ENCODE results near the gene EIF3CL. TPM values are rescaled to one million over a fixed set of nuclear protein-coding genes. Genes with fewer than 3 reads are reported as not detected.
"Not testable (repeated sequence)": the region's sequence is repeated elsewhere in the genome, so short reads cannot be mapped to it uniquely, and the experiment has no call there.

Gene EIF3CL
- total and polyA plus RNA-seq, 2 donors: 23.0 to 89.4 TPM

DNA sequence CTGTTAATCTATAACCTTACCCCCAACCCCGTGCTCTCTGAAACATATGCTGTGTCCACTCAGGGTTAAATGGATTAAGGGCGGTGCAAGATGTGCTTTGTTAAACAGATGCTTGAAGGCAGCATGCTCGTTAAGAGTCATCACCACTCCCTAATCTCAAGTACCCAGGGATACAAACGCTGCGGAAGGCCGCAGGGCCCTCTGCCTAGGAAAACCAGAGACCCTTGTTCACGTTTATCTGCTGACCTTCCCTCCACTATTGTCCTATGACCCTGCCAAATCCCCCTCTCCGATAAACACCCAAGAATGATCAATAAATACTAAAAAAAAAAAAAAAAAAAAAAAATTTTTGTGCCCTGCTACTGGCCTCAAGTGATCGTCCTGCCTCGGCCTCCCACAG, 25.8 kb downstream of the EIF3CL start:
- H3K4me3 ChIP-seq (ENCODE audit: low read depth, low read length); H3K36me3 ChIP-seq (ENCODE audit: insufficient read depth); H3K27ac ChIP-seq (ENCODE audit: low read depth); DNase-seq (ENCODE audit: extremely low spot score); H3K4me1 ChIP-seq (ENCODE audit: insufficient read depth): not testable (repeated sequence)
- 86% methylated on average over 5 of the region's 10 CpGs for WGBS

DNA sequence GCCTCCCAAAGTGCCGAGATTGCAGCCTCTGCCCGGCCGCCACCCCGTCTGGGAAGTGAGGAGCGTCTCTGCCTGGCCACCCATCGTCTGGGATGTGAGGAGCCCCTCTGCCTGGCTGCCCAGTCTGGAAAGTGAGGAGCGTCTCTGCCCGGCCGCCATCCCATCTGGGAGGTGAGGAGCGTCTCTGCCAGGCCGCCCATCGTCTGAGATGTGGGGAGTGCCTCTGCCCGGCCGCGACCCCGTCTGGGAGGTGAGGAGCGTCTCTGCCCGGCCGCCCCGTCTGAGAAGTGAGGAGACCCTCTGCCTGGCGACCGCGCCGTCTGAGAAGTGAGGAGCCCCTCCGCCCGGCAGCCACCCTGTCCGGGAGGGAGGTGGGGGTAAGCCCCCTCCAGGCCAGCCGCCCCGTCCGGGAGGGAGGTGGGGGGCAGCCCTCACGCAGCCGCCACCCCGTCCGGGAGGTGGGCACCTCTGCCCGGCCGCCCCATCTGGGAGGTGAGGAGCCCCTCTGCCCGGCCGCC, 26.5 kb downstream of the EIF3CL start:
- not testable (repeated sequence) for H3K27ac ChIP-seq (ENCODE audit: low read depth); H3K4me1 ChIP-seq (ENCODE audit: insufficient read depth); H3K4me3 ChIP-seq (ENCODE audit: low read depth, low read length); H3K36me3 ChIP-seq (ENCODE audit: insufficient read depth); DNase-seq (ENCODE audit: extremely low spot score)
- WGBS: 97% methylated on average over 29 of the region's 38 CpGs

DNA sequence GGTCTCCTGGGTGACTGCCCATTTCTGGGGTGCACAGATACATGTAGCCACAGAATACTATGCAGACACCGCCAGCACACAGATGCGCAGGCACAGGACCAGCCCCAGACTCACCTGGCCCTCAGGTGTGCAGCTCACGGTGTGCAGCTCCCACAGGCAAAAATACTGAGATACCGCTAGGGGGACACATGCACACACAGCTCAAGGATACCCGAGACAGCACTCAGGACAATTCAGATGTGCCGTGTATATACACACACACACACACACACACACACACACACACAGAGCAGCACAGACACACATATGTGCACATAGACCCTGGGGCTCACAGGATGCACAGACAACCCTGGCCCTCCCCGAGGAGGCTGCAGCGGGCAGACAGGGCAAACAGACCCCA, 28.5 kb downstream of the EIF3CL start:
- WGBS: 0% methylated on average over 2 of the region's 8 CpGs
- not testable (repeated sequence) for H3K27ac ChIP-seq (ENCODE audit: low read depth); H3K4me1 ChIP-seq (ENCODE audit: insufficient read depth); H3K36me3 ChIP-seq (ENCODE audit: insufficient read depth); H3K4me3 ChIP-seq (ENCODE audit: low read depth, low read length); DNase-seq (ENCODE audit: extremely low spot score)

DNA sequence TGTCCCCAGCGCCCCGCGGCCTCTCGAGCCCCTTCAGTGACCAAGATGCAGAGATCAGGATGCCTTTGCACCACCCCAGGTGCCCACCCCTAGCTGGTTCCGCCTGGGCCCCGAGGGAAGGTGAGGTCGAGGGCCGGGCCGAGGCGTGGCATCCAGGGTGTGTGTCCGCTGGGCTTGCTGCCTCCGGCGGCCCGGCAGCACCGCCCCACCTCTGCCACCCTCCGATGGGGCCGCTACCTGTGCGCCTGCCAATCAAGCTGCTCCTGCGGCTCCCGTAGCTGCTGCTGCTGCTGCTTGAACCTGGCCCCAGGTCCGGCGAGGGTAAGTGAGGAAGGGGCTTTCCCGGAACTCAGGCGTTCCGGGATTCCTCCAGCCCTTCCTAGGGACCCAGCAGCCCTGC, 29.4 kb downstream of the EIF3CL start:
- not testable (repeated sequence) for H3K27ac ChIP-seq (ENCODE audit: low read depth); H3K36me3 ChIP-seq (ENCODE audit: insufficient read depth); H3K4me3 ChIP-seq (ENCODE audit: low read depth, low read length); H3K4me1 ChIP-seq (ENCODE audit: insufficient read depth); DNase-seq (ENCODE audit: extremely low spot score)
- 2% methylated on average over 17 of the region's 25 CpGs for WGBS

DNA sequence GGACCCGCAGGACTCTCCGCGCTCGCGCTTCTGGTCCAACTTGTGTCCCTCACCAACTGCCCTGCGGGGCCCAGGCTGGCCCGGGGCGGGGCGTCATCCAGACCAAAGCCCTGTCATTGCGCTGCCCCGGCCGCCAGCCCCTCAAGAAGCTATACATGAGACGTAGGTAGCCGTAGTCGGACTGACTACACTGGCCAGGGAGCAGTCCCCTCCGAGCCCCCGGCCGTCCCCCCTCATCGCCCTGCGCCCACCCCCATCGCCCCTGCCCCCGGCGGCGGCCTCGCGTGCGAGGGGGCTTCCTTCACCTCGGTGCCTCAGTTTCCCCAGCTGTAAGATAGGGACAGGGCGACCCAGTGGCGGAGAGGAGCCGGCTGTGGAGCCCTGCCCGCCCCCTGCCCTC, 35.7 kb downstream of the EIF3CL start:
- H3K36me3 ChIP-seq (ENCODE audit: insufficient read depth); H3K27ac ChIP-seq (ENCODE audit: low read depth); H3K4me3 ChIP-seq (ENCODE audit: low read depth, low read length); H3K4me1 ChIP-seq (ENCODE audit: insufficient read depth); DNase-seq (ENCODE audit: extremely low spot score): not testable (repeated sequence)
- WGBS: 34% methylated on average over 25 of the region's 32 CpGs

DNA sequence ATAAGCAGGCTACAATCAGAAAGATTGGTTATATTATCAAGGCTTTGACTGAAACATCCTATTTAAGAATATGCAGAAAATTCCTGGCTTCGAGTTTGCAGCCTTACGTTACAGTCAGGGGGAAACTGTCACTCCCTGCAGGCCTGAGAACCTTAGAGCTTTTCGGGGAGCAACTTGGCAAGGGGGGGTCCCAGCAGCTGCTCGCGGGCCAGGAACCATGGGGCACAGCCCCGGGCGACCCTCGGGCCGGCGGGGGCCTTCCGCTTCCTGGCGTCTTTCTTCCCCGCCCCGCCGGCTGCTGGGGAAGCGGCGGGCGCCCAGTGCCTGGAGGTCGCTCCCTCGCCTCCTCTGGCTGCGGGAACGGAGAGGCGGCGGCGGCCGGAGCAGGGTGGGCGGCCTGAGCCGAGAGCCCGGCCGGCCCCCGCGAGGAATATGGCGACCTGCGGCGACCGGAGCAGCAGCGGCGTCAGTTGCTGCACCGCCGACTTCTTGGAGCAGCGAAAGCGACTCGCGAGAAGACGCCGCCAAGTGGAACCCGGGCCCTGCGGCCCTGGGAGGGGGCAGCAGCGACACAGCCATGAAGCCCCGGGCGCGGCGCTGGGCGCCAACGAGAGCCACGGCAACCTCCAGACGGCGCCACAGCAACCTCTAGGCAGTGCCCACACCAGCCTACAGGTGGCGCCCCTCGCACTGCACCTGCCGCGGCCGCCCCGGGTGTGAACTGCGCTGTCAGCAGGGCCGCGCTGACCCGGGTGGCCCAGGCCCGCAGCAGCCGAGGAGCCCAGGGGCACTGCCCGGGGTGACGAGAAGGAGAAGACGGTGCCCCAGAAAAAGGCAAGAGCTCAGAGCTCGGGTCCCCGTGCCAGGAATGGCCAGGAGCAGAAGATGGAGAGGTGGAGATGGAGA, 39.1 kb downstream of the EIF3CL start:
- not testable (repeated sequence) for H3K27ac ChIP-seq (ENCODE audit: low read depth); H3K4me1 ChIP-seq (ENCODE audit: insufficient read depth); H3K4me3 ChIP-seq (ENCODE audit: low read depth, low read length); DNase-seq (ENCODE audit: extremely low spot score); H3K36me3 ChIP-seq (ENCODE audit: insufficient read depth)
- under 1% methylated on average over 16 of the region's 75 CpGs for WGBS

DNA sequence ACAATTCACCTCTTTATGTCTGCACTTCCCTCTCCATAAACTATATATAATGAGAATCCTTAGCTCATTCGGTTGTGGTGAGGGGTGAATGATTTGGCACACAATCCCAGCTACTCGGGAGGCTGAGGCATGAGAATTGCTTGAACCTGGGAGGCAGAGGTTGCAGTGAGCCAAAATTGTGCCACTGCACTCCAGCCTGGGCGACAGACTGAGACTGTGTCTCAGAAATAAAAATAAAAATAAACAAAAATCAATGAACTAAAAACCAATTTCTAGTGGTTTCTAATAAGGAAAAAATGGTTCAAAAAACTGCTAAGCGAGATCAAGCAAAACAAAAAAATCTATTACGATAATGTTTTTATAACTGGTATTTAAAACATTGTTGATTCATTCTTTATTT, 40.2 kb downstream of the EIF3CL start, which contains the start of gene NPIPB6:
Gene NPIPB6, minus strand, starts transcription at position 101 of the 400 bp plus-strand sequence. CDS start 686 bp downstream, outside the sequence.
- not testable (repeated sequence) for H3K36me3 ChIP-seq (ENCODE audit: insufficient read depth); H3K27ac ChIP-seq (ENCODE audit: low read depth); H3K4me3 ChIP-seq (ENCODE audit: low read depth, low read length); DNase-seq (ENCODE audit: extremely low spot score); H3K4me1 ChIP-seq (ENCODE audit: insufficient read depth)
- no CpG with 5 or more reads among the region's 5 CpGs for WGBS

DNA sequence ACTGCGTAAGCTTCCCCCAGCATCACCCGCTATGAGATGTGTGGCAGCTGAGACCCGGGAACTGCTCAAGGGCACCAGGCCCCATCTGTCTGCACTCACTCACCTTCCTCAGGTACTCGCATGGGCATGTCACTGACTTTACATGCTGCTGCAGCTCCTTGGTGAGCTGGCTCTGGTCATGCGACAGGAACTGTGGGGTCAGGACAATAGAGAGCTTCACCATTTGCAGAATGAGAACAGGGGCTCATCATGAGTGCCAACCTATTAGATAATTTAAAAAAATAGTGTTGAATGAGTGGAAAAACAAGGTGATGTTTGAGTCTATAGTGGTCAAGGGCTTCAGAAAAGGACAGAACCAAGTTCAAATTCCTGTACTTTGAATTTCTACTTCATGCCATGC, 41.0 kb downstream of the EIF3CL start:
- 69% methylated on average over 2 of the region's 5 CpGs for WGBS
- H3K4me1 ChIP-seq (ENCODE audit: insufficient read depth); DNase-seq (ENCODE audit: extremely low spot score); H3K27ac ChIP-seq (ENCODE audit: low read depth); H3K36me3 ChIP-seq (ENCODE audit: insufficient read depth); H3K4me3 ChIP-seq (ENCODE audit: low read depth, low read length): not testable (repeated sequence)

DNA sequence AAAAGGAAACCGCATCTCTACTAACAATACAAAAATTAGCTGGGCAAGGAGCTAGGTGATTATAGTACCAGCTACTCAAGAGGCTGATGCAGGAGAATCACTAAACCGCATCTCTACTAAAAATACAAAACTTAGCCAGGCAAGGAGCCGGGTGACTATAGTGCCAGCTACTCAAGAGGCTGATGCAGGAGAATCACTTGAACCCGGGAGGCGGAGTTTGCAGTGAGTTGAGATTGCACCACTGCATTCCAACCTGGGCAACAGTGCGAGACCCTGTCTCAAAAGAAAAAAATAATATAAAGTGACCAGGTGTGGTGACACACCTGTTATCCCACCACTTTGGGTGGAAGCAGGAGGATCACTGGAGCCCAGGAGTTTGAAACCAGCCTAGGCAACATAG, 65.4 kb downstream of the EIF3CL start:
- 91% methylated on average over 5 of the region's 6 CpGs for WGBS
- DNase-seq (ENCODE audit: extremely low spot score); H3K27ac ChIP-seq (ENCODE audit: low read depth); H3K4me3 ChIP-seq (ENCODE audit: low read depth, low read length); H3K4me1 ChIP-seq (ENCODE audit: insufficient read depth); H3K36me3 ChIP-seq (ENCODE audit: insufficient read depth): not testable (repeated sequence)

DNA sequence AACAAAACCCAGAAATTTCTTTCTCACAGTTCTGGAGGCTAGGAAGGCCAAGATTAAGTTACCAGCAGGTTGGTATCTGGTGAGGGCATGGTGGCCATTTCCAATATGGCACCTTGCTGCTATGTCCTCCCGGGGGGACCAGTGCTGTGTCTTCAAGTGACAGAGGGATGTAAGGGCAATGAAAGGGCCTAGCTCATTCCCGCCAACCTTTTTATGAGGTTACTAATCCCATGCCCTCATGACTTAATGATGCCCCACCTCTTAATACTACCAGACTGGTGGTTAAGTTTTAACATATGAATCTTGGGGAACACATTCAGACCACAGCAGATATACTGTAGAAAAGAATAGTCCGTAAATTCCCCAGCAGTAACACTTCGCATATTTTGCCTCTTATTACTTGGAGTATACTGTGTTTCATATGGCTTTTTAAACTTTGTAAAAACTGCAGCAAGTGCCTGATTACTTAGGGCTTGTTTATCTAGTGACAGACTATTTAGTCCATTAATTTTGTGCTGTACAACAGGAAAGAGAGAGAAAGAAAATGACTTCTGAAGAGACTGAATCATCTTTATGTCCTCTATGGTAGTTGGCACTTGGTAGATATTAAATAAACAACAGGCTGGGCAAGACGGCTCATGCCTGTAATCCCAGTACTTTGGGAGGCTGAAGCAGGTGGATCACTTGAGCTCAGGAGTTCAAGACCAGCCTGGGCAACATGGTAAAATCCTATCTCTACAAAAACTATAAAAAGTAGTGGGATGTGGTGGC, 66.5 kb downstream of the EIF3CL start:
- H3K27ac ChIP-seq (ENCODE audit: low read depth); DNase-seq (ENCODE audit: extremely low spot score); H3K4me3 ChIP-seq (ENCODE audit: low read depth, low read length); H3K4me1 ChIP-seq (ENCODE audit: insufficient read depth); H3K36me3 ChIP-seq (ENCODE audit: insufficient read depth): not testable (repeated sequence)
- 69% methylated on average over 5 of the region's 5 CpGs for WGBS

DNA sequence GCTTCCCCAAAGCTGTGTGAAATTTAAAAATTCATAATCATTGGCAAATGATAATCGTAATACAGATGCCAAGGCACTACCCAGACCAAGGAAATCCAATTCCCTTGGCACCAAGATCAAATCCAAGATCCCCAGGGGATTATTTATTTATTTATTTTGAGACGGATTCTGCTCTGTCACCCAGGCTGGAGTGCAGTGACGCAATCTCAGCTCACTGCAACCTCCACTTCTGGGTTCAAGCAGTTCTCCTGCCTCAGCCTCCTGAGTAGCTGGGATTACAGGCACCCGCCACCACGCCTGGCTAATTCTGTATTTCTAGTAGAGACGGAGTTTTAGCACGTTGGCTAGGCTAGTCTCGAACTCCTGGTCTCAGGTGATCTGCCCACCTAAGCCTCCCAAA, 68.0 kb downstream of the EIF3CL start:
- not testable (repeated sequence) for DNase-seq (ENCODE audit: extremely low spot score); H3K27ac ChIP-seq (ENCODE audit: low read depth); H3K4me1 ChIP-seq (ENCODE audit: insufficient read depth); H3K4me3 ChIP-seq (ENCODE audit: low read depth, low read length); H3K36me3 ChIP-seq (ENCODE audit: insufficient read depth)
- WGBS: 91% methylated on average over 8 of the region's 8 CpGs

DNA sequence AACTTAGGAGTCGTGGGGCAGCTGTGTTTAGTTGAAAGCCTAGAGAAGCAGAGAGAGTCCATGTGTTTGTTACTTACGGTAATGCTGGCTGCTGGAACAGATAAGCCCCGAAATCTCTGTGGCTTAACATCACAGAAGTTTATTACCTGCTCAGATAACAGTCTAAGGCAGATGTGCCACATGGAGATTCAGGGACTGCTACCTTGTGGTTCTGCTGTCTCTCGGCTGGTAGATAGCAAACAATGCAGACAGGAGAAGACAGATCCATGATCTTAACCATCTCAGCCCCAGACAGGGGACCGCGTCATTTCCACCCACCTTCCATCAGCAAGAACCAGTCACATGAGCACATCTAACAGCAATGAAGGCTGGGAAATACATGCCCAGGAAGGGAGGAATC, 71.0 kb downstream of the EIF3CL start:
- not testable (repeated sequence) for DNase-seq (ENCODE audit: extremely low spot score); H3K4me1 ChIP-seq (ENCODE audit: insufficient read depth); H3K4me3 ChIP-seq (ENCODE audit: low read depth, low read length); H3K27ac ChIP-seq (ENCODE audit: low read depth); H3K36me3 ChIP-seq (ENCODE audit: insufficient read depth)
- WGBS: 28% methylated on average over 6 of the region's 6 CpGs

DNA sequence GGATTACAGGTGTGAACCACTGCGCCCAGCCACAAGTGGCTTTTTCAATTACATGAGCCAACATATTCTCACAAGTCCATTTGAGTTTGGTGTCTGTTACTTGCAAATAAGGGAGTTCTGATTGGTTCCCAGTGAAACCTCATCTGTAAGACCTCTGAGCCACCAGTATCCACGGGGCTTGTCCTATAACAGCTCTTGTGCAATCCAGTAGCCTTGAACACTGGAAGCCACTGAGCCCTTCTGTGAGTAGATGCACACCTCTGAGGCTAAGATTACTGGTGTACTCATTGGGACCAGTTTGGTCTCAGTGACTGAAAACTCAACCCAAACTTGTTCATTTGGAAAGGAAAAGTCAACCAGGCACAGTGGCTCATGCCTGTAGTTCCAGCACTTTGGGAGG, 72.7 kb downstream of the EIF3CL start:
- H3K36me3 ChIP-seq (ENCODE audit: insufficient read depth); DNase-seq (ENCODE audit: extremely low spot score); H3K4me3 ChIP-seq (ENCODE audit: low read depth, low read length); H3K27ac ChIP-seq (ENCODE audit: low read depth); H3K4me1 ChIP-seq (ENCODE audit: insufficient read depth): not testable (repeated sequence)
- WGBS: 68% methylated on average over 2 of the region's 2 CpGs

DNA sequence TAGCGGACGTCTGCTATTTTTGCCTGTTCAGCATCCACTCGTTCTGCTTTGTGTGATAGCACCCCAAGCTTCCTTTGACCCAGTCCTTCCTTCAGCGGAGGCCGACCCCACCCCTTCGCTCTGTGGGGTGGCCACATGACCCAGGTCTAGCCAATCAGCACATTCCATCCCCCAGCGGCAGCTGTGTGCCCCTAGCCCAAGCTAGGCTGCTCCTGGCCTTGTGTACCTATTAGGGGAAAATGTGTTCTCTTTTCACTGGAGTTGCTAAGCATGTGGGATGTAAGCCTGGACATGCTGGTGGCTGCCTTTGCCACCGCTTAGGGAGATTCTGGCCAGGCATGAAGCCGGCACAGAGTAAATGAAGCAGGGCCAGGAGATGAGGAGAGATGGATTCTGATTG, 73.4 kb downstream of the EIF3CL start:
- WGBS: 42% methylated on average over 9 of the region's 9 CpGs
- not testable (repeated sequence) for DNase-seq (ENCODE audit: extremely low spot score)

More for the DNA sequence above, 73.4 kb downstream of the EIF3CL start:
- not testable (repeated sequence) for H3K4me3 ChIP-seq (ENCODE audit: low read depth, low read length); H3K4me1 ChIP-seq (ENCODE audit: insufficient read depth); H3K27ac ChIP-seq (ENCODE audit: low read depth); H3K36me3 ChIP-seq (ENCODE audit: insufficient read depth)
